ENCODE results near the gene RPS6KA4. TPM values are rescaled to one million over a fixed set of nuclear protein-coding genes. Genes with fewer than 3 reads are reported as not detected.

The RPS6KA4 gene
- total RNA-seq, 2 donors from 2014 or later = 18.9 to 23.7 TPM

- no peak overlapping the region for H3K27ac ChIP-seq
- H3K4me3 ChIP-seq = no peak overlapping the region
- H3K4me1 ChIP-seq (replicated peaks) = no peaks in the 10 kb centered on the region
- DNase-seq (ENCODE audit: low spot score) = no peak
- no peak for TF ChIP-seq CTCF (IDR thresholded peaks at IDR 0.05)
- no peak for TF ChIP-seq POLR2AphosphoS5 (IDR thresholded peaks at IDR 0.05)
- intact Hi-C loops (cut with DNase I) = no loop called here
- H3K36me3 ChIP-seq = peaks cover 0 to 12% of the 10 kb centered on the region in 2 donors
- H3K9me3 ChIP-seq = no peaks in the 10 kb centered on the region
- WGBS = 92% methylated on average over 6 of the region's 6 CpGs
- H3K27me3 ChIP-seq (replicated peaks; ENCODE audit: insufficient read depth) = no peaks in the 10 kb centered on the region
Observed at GRCh38 chr11:64364435-64364834, 5.5 kb downstream of the RPS6KA4 start.

- intact Hi-C loops (cut with DNase I) = no loop called here
- TF ChIP-seq CTCF (IDR thresholded peaks at IDR 0.05) (no peak), POLR2A (IDR thresholded peaks at IDR 0.05) (no peak), POLR2AphosphoS5 (IDR thresholded peaks at IDR 0.05) (no peak)
- peaks cover 0 to 12% of the 10 kb centered on the region in 2 donors for H3K36me3 ChIP-seq
- H3K27me3 ChIP-seq (replicated peaks; ENCODE audit: insufficient read depth) = no peaks in the 10 kb centered on the region
- H3K27ac ChIP-seq = no peak overlapping the region
- DNase-seq (ENCODE audit: low spot score) = no peak
- H3K4me1 ChIP-seq (replicated peaks) = no peaks in the 10 kb centered on the region
- H3K9me3 ChIP-seq = no peaks in the 10 kb centered on the region
- WGBS = 91% methylated on average over 4 of the region's 4 CpGs
- H3K4me3 ChIP-seq = no peak overlapping the region
Observed at GRCh38 chr11:64364911-64365310, 5.9 kb downstream of the RPS6KA4 start.

GRCh38 chr11:64366751-64367150, 7.8 kb downstream of the RPS6KA4 start:
- intact Hi-C loops (cut with DNase I) = no loop called here
- Histone ChIP-seq H3K9me3 (no peaks in the 10 kb centered on the region), H3K4me3 (no peak overlapping the region), H3K36me3 (peaks cover 0 to 12% of the 10 kb centered on the region in 2 donors), H3K27me3 (replicated peaks; ENCODE audit: insufficient read depth) (no peaks in the 10 kb centered on the region), H3K27ac (no peak overlapping the region), H3K4me1 (replicated peaks) (no peaks in the 10 kb centered on the region)
- TF ChIP-seq POLR2AphosphoS5 (IDR thresholded peaks at IDR 0.05) = no peak
- no peak for TF ChIP-seq CTCF (IDR thresholded peaks at IDR 0.05)
- no peak for TF ChIP-seq POLR2A (IDR thresholded peaks at IDR 0.05)
- DNase-seq (ENCODE audit: low spot score) = no peak
- 74% methylated on average over 1 of the region's 1 CpG for WGBS

GRCh38 chr11:64367931-64368672, 9.1 kb downstream of the RPS6KA4 start:
- H3K9me3 ChIP-seq = no peaks in the 10 kb centered on the region
- H3K36me3 ChIP-seq = peaks cover 0 to 12% of the 10 kb centered on the region in 2 donors
- no peaks in the 10 kb centered on the region for H3K4me1 ChIP-seq (replicated peaks)
- TF ChIP-seq POLR2A (IDR thresholded peaks at IDR 0.05) (no peak), POLR2AphosphoS5 (IDR thresholded peaks at IDR 0.05) (no peak), CTCF (IDR thresholded peaks at IDR 0.05) (no peak)
- H3K27me3 ChIP-seq (replicated peaks; ENCODE audit: insufficient read depth) = no peaks in the 10 kb centered on the region
- 84% methylated on average over 41 of the region's 46 CpGs for WGBS
- DNase-seq (ENCODE audit: low spot score) = no peak
- intact Hi-C loops (cut with DNase I) = no loop called here
- H3K4me3 ChIP-seq = no peak overlapping the region
- H3K27ac ChIP-seq = no peak overlapping the region

GRCh38 chr11:64368673-64369074, 9.7 kb downstream of the RPS6KA4 start:
- H3K4me3 ChIP-seq = no peak overlapping the region
- TF ChIP-seq POLR2AphosphoS5 (IDR thresholded peaks at IDR 0.05) (no peak), CTCF (IDR thresholded peaks at IDR 0.05) (no peak), POLR2A (IDR thresholded peaks at IDR 0.05) (no peak)

More at GRCh38 chr11:64368673-64369074, 9.7 kb downstream of the RPS6KA4 start:
- Histone ChIP-seq H3K27me3 (replicated peaks; ENCODE audit: insufficient read depth) (no peaks in the 10 kb centered on the region), H3K9me3 (no peaks in the 10 kb centered on the region), H3K36me3 (peaks cover 0 to 12% of the 10 kb centered on the region in 2 donors), H3K27ac (no peak overlapping the region), H3K4me1 (replicated peaks) (no peaks in the 10 kb centered on the region)
- 86% methylated on average over 28 of the region's 28 CpGs for WGBS
- no peak for DNase-seq (ENCODE audit: low spot score)
- intact Hi-C loops (cut with DNase I) = no loop called here
